DND-41 (cell line): ENCODE data around the gene IDH3G.

Experiments used
- ATAC-seq: fragments of 200-7000 bp; cut with Tn5 transposase; 3 replicates; pipeline ENCODE4 v1.9.1; 2021; ENCODE audit warnings: low read depth; ENCODE audit not compliant: insufficient read depth
- DNase-seq: peaks from one replicate; pipeline ENCODE4 v3.0.0-alpha.2; 2020
- H2AFZ ChIP-seq: 2 replicates; pipeline ENCODE4 v1.6.0; 2012; ENCODE audit warnings: low read depth, low read length
- H3K27ac ChIP-seq: 2 replicates; pipeline ENCODE4 v1.5.1; 2012; ENCODE audit warnings: low read length, inconsistent platforms
- H3K27me3 ChIP-seq: fragments of 200-600 bp; sonication (generic); 2 replicates; pipeline ENCODE4 v1.6.0; 2012; ENCODE audit warnings: low read length, mild to moderate bottlenecking, inconsistent platforms; ENCODE audit not compliant: insufficient read depth, poor library complexity
- H3K36me3 ChIP-seq: 2 replicates; pipeline ENCODE4 v1.5.1; 2012; ENCODE audit warnings: low read length, inconsistent platforms; ENCODE audit not compliant: insufficient read depth
- H3K4me1 ChIP-seq: 2 replicates; pipeline ENCODE4 v1.5.1; 2012; ENCODE audit warnings: mild to moderate bottlenecking, low read length; ENCODE audit not compliant: insufficient read depth
- H3K4me2 ChIP-seq: 2 replicates; pipeline ENCODE4 v1.6.0; 2012; ENCODE audit warnings: mild to moderate bottlenecking, moderate library complexity, low read length, inconsistent platforms; ENCODE audit not compliant: insufficient read depth
- H3K4me3 ChIP-seq, 2 experiments: fragments of 200-600 bp in 1 of 2; shearing (Covaris generic) in 1 of 2; 2 replicates each; pipeline ENCODE4 v1.5.1; 2012 to 2016; ENCODE audit warnings: inconsistent platforms in 2 of 2, low read length in 2 of 2, mild to moderate bottlenecking in 2 of 2, low read depth in 1 of 2, moderate library complexity in 1 of 2
- H3K79me2 ChIP-seq: 2 replicates; pipeline ENCODE4 v1.6.0; 2012; ENCODE audit warnings: low read length, inconsistent platforms; ENCODE audit not compliant: insufficient read depth
- H3K9ac ChIP-seq: 2 replicates; pipeline ENCODE4 v1.6.0; 2012; ENCODE audit warnings: low read depth, mild to moderate bottlenecking, inconsistent platforms, low read length, moderate library complexity
- H3K9me3 ChIP-seq: 2 replicates; pipeline ENCODE4 v1.5.1; 2012; ENCODE audit warnings: low read length, moderate library complexity, mild to moderate bottlenecking, inconsistent platforms; ENCODE audit not compliant: insufficient read depth, severe bottlenecking
- H4K20me1 ChIP-seq: 2 replicates; pipeline ENCODE4 v1.6.0; 2012; ENCODE audit warnings: low read length; ENCODE audit not compliant: insufficient read depth
- EZH2 ChIP-seq: IDR thresholded peaks from 3 replicates; pipeline ENCODE4 v1.6.1; 2012; ENCODE audit warnings: borderline replicate concordance, low read depth, mild to moderate bottlenecking, moderate library complexity, low read length, inconsistent platforms; ENCODE audit not compliant: severe bottlenecking
- TF ChIP-seq, protein P1 (sequence below): IDR thresholded peaks from 2 replicates; pipeline ENCODE4 v1.5.1; 2012; ENCODE audit warnings: borderline replicate concordance, low read length, moderate library complexity, mild to moderate bottlenecking; ENCODE audit not compliant: poor library complexity, severe bottlenecking; ENCODE audit errors: extremely low read depth

The IDH3G gene

DNA sequence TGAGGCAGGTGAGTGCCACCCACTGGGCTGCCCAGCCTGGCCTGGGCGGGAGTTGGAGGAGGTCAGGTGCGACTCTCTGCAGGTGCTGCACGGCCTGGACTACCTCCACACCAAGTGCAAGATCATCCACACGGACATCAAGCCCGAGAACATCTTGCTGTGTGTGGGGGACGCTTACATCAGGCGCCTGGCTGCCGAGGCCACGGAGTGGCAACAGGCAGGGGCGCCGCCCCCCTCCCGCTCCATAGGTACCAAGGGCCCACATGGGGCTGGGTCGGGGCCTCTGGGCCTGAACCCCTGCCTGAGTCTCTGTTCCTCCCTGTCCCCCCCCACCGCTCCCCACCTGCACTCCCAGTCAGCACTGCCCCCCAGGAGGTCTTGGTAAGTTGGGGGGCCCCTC, 11.3 kb downstream of the IDH3G start:
- Histone ChIP-seq H3K27ac (no peak overlapping the region), H3K9me3 (no peaks in the 10 kb centered on the region), H4K20me1 (no peaks in the 10 kb centered on the region), H3K4me1 (no peaks in the 10 kb centered on the region), H2AFZ (no peak overlapping the region), H3K4me3 (no peak overlapping the region), H3K27me3 (no peaks in the 10 kb centered on the region), H3K9ac (no peak overlapping the region), H3K4me2 (no peak overlapping the region), H3K36me3 (peaks cover 27% of the 10 kb centered on the region), H3K79me2 (no peaks in the 10 kb centered on the region)
- TF ChIP-seq, protein P1, sequence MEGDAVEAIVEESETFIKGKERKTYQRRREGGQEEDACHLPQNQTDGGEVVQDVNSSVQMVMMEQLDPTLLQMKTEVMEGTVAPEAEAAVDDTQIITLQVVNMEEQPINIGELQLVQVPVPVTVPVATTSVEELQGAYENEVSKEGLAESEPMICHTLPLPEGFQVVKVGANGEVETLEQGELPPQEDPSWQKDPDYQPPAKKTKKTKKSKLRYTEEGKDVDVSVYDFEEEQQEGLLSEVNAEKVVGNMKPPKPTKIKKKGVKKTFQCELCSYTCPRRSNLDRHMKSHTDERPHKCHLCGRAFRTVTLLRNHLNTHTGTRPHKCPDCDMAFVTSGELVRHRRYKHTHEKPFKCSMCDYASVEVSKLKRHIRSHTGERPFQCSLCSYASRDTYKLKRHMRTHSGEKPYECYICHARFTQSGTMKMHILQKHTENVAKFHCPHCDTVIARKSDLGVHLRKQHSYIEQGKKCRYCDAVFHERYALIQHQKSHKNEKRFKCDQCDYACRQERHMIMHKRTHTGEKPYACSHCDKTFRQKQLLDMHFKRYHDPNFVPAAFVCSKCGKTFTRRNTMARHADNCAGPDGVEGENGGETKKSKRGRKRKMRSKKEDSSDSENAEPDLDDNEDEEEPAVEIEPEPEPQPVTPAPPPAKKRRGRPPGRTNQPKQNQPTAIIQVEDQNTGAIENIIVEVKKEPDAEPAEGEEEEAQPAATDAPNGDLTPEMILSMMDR = no peak
- TF ChIP-seq EZH2 = no peak
- ATAC-seq = no peak
- no peak for DNase-seq

DNA sequence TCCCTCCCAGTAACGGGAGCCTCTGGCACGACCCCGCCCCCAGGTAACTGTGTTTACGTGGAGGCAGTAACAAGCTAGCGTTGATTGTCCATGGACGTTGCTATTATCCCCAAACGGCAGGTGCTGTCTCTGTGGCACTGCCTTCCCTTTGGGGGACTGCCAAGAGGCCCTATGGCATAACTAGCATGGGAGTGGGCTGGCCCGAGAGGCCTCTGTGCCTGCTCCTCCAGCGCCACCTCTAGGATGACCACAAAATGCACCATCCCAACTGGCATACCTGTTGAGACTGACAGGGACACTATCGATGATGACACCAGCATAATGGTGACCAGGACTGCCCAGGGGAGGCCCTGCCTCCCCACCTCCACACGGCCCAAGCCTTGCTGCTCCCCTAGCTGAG, 11.9 kb downstream of the IDH3G start:
- no peak for TF ChIP-seq EZH2
- TF ChIP-seq, protein P1 = peak; percentile 26
- H3K4me2 ChIP-seq = no peak overlapping the region
- H3K9ac ChIP-seq = no peak overlapping the region
- H3K79me2 ChIP-seq = no peaks in the 10 kb centered on the region
- no peak overlapping the region for H2AFZ ChIP-seq
- H3K4me3 ChIP-seq = no peak overlapping the region
- H3K27ac ChIP-seq = no peak overlapping the region
- peaks cover 21% of the 10 kb centered on the region for H3K36me3 ChIP-seq
- DNase-seq (no peak), ATAC-seq (no peak)
- H4K20me1 ChIP-seq = no peaks in the 10 kb centered on the region
- no peaks in the 10 kb centered on the region for H3K9me3 ChIP-seq
- no peaks in the 10 kb centered on the region for H3K27me3 ChIP-seq
- H3K4me1 ChIP-seq = no peaks in the 10 kb centered on the region

DNA sequence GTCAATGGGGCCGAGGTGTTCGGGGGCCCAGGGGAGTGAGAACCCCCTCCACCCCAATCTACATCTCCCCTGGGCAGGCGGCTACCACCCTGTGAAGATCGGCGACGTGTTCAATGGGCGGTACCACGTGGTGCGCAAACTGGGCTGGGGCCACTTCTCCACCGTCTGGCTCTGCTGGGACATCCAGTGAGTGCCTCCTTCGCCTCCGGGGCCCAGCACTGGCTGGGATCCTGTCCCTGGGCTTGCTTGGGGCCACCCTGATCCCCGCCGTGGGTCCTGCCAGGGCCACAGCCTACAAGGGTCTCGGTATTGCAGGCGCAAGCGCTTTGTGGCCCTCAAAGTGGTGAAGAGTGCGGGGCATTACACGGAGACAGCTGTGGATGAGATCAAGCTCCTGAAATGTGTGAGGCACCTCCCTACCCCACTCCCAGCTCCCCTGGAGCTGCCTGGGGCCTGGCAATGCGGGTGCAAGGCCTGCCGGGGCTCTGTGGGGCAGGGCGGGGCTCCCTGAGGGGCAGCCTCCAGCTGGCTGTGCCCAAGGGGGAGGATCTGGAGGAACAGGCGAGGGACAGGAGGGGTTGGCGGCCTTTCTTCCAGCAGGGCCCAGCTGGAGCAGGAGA, 12.6 kb downstream of the IDH3G start:
- Histone ChIP-seq H3K9me3 (no peaks in the 10 kb centered on the region), H3K4me3 (no peak overlapping the region), H3K27ac (no peak overlapping the region), H3K9ac (no peak overlapping the region), H3K4me2 (no peak overlapping the region), H3K36me3 (peaks cover 14% of the 10 kb centered on the region), H4K20me1 (no peaks in the 10 kb centered on the region), H3K79me2 (no peaks in the 10 kb centered on the region), H3K4me1 (no peaks in the 10 kb centered on the region), H2AFZ (no peak overlapping the region), H3K27me3 (no peaks in the 10 kb centered on the region)
- no peak for TF ChIP-seq EZH2
- ATAC-seq = 0 out of 3 replicates have a peak, but pooled peaks have one; percentile 12
- no peak for DNase-seq

DNA sequence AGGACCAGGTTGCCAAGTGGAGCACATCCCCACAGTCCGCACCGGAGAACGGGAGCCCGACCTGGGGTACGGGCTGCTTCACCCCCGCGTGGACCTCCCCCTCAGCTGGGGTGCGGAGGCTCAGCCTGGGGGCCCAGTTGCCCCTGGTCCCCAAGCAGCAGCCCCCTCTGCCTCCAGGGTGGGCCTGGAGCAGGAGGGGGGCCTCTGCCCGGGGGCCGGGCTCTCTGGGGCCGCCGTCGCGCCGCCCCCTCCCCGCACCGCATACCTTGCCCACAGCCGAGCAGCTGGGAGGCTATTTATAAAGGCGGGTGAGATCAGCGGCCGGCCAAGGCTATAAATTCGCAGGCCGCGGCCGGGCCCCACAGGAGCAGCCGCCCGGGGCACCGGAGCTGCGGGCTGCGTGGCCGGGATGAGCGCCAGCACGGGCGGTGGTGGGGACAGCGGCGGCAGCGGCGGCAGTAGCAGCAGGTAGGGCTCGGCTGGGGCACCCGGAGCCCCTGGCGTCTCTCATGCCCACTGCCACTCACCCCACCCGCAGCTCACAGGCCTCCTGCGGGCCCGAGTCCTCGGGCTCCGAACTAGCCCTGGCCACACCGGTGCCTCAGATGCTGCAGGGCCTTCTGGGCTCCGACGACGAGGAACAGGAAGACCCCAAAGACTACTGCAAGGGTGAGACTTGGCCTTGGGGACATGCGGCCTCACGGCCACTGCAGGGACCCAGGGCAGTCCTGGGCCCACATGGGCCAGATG, 13.3 kb downstream of the IDH3G start, which contains the start of gene SRPK3:
Gene SRPK3, plus strand, starts transcription at position 364 of the 750 bp plus-strand sequence. Its CDS starts 46 bp downstream, at position 410.
- ATAC-seq (no peak), DNase-seq (no peak)
- Histone ChIP-seq H3K4me3 (no peak within 1 kb of the TSS), H3K4me1 (no peaks in the 10 kb centered on the region), H3K9me3 (no peaks in the 10 kb centered on the region), H3K9ac (no peak within 1 kb of the TSS), H3K4me2 (no peak within 1 kb of the TSS), H2AFZ (no peak within 1 kb of the TSS), H4K20me1 (no peaks in the 10 kb centered on the region), H3K27me3 (no peaks in the 10 kb centered on the region), H3K79me2 (no peaks in the 10 kb centered on the region), H3K36me3 (peaks cover 7% of the 10 kb centered on the region), H3K27ac (no peak within 1 kb of the TSS)
- no peak for TF ChIP-seq EZH2
